Fibroblast of pulmonary artery (primary cell): ENCODE measurements around the gene ZNF629.
"Not testable (repeated sequence)": the region's sequence is repeated elsewhere in the genome, so short reads cannot be mapped to it uniquely, and the experiment has no call there.

Experiments used
- DNase-seq: peaks from one replicate; pipeline ENCODE4 v3.0.0-alpha.2; 2010; ENCODE audit warnings: low read depth
- H3K4me3 ChIP-seq: replicated peaks from 2 replicates; pipeline ENCODE4 v1.5.1; 2011; ENCODE audit warnings: low read depth, mild to moderate bottlenecking, control low read depth, low read length, moderate library complexity
- CTCF ChIP-seq: IDR thresholded peaks from 2 replicates; pipeline ENCODE4 v1.5.1; 2011; ENCODE audit warnings: mild to moderate bottlenecking, control low read depth, low read length, inconsistent platforms; ENCODE audit errors: missing control alignments

The ZNF629 gene

GRCh38 chr16:30816769-30817168 lies 29.8 kb upstream of the ZNF629 start:
- no peak overlapping the region for H3K4me3 ChIP-seq
- no peak for DNase-seq
- TF ChIP-seq CTCF: no peak

- no peak for TF ChIP-seq CTCF
- H3K4me3 ChIP-seq: peak overlapping the region; percentile 62
- DNase-seq: no peak
Measured at GRCh38 chr16:30813821-30814189, 26.8 kb upstream of the ZNF629 start.

GRCh38 chr16:30809675-30810074 lies 22.7 kb upstream of the ZNF629 start:
- not testable (repeated sequence) for DNase-seq, H3K4me3 ChIP-seq

- H3K4me3 ChIP-seq, DNase-seq: not testable (repeated sequence)
Measured at GRCh38 chr16:30808890-30809426, 22.0 kb upstream of the ZNF629 start.

GRCh38 chr16:30808146-30808545 lies 21.1 kb upstream of the ZNF629 start:
- TF ChIP-seq CTCF: no peak
- no peak overlapping the region for H3K4me3 ChIP-seq
- DNase-seq: no peak

GRCh38 chr16:30805370-30806169 lies 18.6 kb upstream of the ZNF629 start:
- peak overlapping the region; percentile 81 for H3K4me3 ChIP-seq
- peak; percentile 82 for DNase-seq
- no peak for TF ChIP-seq CTCF

- no peak for TF ChIP-seq CTCF
- peak; percentile 20 for DNase-seq
- H3K4me3 ChIP-seq: peak overlapping the region; percentile 81
Measured at GRCh38 chr16:30805056-30805369, 18.0 kb upstream of the ZNF629 start.

- no peak overlapping the region for H3K4me3 ChIP-seq
- no peak for DNase-seq
- TF ChIP-seq CTCF: no peak
Measured at GRCh38 chr16:30802936-30803335, 15.9 kb upstream of the ZNF629 start.
